ENCODE measurements around the gene TNPO1. TPM values are rescaled to one million over a fixed set of nuclear protein-coding genes. Genes with fewer than 3 reads are reported as not detected.

TNPO1 gene
- total RNA-seq, 1 experiment from 2014 or later, result 414 TPM

DNA sequence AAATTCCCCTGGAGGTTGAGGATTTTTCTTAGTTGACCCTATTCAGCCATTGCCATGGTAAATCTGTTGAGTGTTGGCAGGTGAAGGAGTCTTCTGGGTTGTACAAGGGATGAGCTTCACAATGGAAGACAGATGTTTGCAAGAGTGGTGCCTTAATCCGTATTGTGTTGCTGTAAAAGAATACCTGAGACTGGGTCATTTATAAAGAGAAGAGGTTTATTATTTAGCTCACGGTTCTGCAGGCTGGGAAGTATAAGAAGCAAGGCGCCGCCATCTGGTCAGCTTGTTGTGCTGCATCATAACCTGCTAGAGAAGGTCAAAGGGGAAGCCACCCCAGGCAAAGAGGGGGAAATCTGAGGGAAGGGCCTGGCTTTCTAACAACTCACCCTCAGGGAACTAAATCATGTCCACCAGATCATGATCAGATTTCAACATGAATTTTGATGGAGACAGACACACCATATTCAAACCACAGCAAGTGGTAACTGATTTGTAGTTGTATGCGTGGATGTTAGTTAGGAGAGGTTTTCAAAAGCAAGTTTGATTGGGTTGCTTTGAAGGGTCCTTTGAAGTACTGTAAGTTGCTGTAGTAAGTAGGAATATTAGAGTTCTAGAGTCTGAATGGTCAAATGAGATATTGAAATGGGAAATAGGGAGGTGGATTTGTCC lies 2.5 kb downstream of the TNPO1 start:
- DNase-seq (ENCODE audit: low read depth), result peak; percentile 81

DNA sequence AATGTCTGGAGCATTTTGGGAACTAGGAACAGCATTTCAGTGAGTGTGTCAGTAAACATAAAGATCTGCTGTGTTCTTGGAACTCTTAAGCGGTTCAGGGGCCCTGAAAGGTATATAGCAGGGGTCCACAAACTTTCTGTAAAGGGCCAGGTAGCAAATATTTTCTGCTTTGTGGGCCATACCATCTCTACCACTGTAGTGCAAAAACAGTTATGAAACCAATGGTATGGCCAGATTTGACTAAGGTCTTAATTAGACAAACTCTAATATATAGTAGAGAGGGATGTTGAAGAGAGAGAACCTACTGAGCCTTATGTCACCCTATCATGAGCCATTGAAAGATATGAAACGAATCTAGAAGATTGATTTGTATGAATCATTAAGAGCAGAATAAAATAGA lies 5.3 kb downstream of the TNPO1 start:
- DNase-seq (ENCODE audit: low read depth), result no peak

- DNase-seq (ENCODE audit: low read depth), result no peak
Observed at GRCh38 chr5:72822944-72823343, 6.5 kb downstream of the TNPO1 start.

DNA sequence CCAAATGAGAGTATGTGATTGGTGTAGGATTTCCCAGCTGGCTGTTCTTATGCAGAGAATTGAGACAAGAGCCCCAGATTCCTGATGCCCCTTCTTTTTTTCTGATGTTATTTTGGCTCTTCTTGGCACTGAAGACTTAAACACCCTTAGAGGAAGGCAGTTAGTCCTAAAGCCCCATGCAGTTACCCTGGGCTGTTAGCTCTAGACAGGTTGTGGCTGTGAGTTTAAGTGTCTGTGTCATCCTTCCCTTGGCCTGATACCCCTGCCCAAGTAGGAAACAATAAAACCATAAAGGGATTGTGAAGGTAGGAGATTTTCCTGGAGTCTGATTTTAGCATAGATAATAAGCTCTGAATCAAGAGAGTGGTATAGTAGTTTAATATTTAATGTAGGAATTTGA lies 13.2 kb downstream of the TNPO1 start:
- DNase-seq (ENCODE audit: low read depth), result no peak

- no peak for DNase-seq (ENCODE audit: low read depth)
Observed at GRCh38 chr5:72830362-72830761, 13.9 kb downstream of the TNPO1 start.

- DNase-seq (ENCODE audit: low read depth), result no peak
Observed at GRCh38 chr5:72831685-72832084, 15.2 kb downstream of the TNPO1 start.

- DNase-seq (ENCODE audit: low read depth), result no peak
Observed at GRCh38 chr5:72834924-72835323, 18.5 kb downstream of the TNPO1 start.

- DNase-seq (ENCODE audit: low read depth), result no peak
Observed at GRCh38 chr5:72835633-72836032, 19.2 kb downstream of the TNPO1 start.

- DNase-seq (ENCODE audit: low read depth), result no peak
Observed at GRCh38 chr5:72836810-72837209, 20.3 kb downstream of the TNPO1 start.

DNA sequence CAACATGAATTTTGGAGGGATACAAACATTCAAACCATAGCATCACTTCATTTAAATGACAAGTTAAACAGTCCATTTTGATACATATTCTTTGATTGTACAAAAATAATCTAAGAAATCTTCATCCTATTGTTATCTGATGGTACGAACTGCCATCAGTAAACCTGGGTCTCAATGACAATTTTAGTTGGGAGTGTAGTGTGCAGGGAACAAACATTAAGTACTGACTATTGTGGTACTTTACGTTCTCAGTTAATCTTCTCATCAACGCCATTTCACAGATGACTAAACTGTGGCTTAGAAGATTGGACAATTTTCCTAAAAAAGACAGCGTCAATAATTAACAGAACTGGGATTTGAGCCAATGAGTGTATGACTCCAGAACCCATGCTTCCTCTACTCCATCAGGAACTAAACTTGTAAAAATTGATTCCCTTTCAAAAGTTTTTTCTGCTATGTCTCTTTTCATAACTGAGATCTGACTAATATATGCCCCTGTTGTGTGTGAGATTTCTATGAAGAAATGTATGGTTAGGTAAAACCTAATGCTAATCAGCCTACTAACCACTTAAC lies 21.1 kb downstream of the TNPO1 start:
- no peak for DNase-seq (ENCODE audit: low read depth)

- no peak for DNase-seq (ENCODE audit: low read depth)
Observed at GRCh38 chr5:72840041-72840440, 23.6 kb downstream of the TNPO1 start.

DNA sequence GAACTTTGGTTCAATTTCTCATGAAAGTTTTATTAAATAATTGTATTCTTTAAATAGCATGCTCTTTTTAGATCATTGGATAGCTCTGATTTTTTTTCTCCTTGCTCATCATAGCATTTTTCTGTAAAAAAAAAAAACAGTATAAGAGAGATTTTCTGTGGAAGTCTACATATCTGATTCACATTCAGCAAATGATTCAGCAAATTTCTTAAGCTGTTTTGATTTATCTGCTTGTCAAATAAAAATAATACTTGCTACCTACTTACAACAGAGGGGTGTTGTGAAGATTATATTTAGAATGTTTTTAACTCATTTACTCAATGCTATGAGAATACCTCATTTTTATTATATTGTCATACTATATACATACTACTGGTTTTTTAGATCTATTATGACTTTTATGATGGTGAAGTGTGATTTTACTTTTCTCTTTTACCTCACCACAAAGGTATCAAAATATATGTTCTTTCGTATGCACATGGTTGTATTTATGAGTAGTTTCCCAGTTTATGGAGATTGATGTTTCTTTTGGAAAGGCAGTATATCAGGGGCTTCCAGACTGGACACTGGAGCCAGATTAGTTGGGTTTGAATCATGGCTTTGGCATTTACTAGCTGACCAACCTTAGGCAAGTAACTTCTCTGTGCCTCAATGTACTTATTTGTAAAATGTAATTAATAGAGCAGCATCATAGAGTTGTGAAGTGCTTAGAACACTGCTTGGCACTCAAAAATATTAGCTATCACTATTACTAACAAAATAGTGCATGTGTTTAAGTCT lies 25.5 kb downstream of the TNPO1 start:
- peak; percentile 42 for DNase-seq (ENCODE audit: low read depth)

DNA sequence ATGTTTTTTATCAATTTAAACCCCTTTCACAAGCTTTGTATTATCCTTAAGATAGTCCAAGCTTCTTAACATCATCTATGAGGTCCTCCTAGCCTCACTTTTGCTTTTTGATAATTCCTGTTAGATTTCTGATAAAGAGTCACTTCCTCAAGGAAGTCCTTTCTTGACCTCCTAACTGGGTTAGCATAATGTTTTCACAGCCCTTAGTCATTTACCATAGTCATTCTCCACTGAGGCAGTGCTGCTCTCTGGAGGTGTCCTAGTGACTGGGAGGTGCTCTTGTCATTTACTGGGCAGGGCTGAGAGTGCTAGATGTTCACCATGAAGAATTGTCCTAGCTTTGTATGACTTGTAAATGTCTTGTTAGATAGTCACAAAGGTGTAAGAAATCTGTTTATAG lies 26.4 kb downstream of the TNPO1 start:
- DNase-seq (ENCODE audit: low read depth), result peak; percentile 73

DNA sequence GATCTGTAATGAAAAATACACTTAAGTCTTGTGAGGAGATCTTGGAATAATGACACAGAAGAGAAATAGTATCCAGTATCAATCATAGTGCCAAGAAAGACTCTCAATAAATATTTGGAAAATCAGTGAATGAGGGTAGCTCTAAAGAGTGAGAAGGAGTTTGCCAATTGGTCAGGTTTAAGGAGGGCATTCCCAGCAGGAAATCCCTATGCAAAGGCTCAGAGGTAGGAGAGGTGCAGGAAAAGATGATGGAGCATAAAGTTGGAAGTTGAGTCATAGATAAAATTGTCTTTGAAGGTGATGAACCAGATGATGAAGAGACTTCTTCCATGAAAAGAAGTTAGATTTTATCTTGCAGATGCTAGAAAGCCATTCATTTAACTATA lies 27.8 kb downstream of the TNPO1 start:
- DNase-seq (ENCODE audit: low read depth), result no peak

DNA sequence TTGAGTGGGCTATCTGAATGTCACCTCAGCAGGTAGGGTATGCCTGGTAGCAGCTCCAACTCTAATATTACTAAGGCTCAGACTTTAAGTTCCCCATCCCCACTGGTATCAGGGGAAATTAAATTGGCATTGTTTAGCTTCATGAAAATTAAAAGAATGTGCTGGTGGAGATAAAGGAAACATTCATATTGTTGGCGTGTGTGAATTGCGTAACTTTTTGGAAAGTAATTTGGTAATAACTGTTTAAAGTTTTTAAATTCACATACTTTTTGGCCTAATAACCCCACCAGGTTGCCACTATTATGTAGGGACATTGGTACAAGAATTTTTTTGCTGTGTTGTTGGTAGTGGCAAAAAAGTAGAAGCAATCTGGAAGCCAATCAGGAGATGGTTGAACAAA lies 29.4 kb downstream of the TNPO1 start:
- no peak for DNase-seq (ENCODE audit: low read depth)

GRCh38 chr5:72846483-72846882 lies 30.0 kb downstream of the TNPO1 start:
- DNase-seq (ENCODE audit: low read depth), result no peak

GRCh38 chr5:72847439-72847838 lies 31.0 kb downstream of the TNPO1 start:
- DNase-seq (ENCODE audit: low read depth), result no peak

GRCh38 chr5:72847989-72848473 lies 31.6 kb downstream of the TNPO1 start:
- peak; percentile 92 for DNase-seq (ENCODE audit: low read depth)

DNA sequence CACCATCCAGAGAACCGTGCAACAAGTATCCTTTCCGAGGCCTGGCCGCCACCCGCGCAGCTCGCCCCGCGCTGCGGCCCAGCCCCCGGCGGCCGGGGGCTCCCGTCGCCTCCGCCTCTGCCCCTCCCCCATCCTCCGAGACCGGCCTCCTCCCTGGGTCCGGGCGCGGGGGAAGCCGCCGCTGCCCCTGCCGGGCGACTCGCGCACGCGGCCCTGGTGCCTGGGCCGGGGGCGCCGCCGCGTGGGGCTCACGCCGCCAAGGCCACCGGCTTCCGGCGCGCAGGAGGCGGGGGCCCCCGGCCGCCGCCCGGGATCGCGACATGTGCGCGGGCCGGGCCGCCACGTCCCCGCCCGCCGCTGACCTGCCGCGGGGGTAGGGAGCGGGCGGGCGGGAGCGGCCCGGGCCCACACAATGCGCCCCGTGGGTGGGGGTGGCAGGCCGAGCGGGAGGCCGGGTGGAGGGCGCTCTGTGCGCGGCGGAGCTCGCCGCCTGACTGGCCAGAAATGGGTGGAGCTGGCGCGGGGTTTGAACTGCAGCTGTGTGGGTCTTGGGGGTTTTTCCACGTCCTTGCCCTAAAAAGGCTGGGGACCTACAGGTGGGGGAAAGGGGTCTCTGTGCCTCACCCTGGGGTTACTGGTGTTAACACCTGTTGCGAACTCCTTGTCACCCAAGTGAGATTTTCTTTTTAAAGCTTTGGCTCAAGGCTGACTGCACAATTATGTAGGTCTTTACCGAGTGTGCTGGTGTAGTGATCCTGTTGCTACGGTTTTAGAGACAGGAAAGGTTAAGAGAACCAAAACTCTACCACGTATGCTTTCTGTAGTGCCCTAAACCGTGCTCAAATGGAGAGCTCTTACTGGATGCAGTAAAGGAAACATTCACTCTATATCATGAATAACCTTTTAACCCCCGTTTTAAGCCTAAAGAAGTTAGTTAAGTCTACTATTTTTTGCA lies 32.3 kb downstream of the TNPO1 start:
- DNase-seq (ENCODE audit: low read depth), result peak; percentile 47

DNA sequence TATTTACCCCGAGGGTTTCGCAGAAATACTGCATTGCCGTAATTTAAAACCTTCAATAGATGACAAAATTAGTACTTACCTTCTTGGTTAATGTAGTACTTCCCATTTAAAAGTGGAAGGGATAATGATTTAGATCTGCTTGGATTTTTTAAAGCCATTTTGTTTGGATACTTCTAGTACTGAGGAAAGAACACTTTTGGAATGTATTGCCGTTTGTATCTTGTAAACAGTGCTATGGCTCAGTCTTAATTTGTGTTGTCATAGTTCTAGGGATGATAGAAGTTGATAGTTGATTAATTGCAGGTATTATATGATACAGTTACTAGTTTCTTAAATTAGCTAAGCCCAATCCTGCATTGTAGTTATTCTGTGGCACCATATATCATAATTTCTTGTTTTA lies 33.1 kb downstream of the TNPO1 start:
- peak; percentile 36 for DNase-seq (ENCODE audit: low read depth)

GRCh38 chr5:72850113-72850512 lies 33.7 kb downstream of the TNPO1 start:
- no peak for DNase-seq (ENCODE audit: low read depth)

DNA sequence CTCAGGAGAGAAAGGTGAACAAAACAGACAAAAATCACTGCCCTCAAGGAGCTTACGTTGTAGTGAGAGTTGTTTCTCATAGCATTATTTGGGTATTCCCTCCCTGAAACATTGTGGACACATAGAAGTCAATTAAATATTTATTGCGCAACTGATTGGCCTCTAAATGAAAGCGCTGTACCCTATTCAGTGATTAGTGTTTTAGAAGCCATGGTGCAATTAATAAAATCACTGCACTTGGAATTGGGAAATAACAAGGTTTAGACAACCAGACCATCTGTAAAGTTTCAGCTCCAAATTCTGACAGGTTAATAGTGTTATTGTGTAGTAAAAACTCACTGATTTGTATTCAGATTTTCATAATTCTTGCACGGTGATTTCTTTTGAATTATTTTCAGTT lies 35.9 kb downstream of the TNPO1 start:
- DNase-seq (ENCODE audit: low read depth), result no peak
